HPDE6-E6E7 (cell line): ENCODE measurements around the gene ATP5F1D.

Source experiments
- DNase-seq: peaks from one replicate; pipeline ENCODE4 v3.0.0; 2011; ENCODE audit warnings: missing footprints; ENCODE audit errors: extremely low spot score

The ATP5F1D gene

GRCh38 chr19:1282588-1283206, 41.1 kb downstream of the ATP5F1D start:
- no peak for DNase-seq

DNA sequence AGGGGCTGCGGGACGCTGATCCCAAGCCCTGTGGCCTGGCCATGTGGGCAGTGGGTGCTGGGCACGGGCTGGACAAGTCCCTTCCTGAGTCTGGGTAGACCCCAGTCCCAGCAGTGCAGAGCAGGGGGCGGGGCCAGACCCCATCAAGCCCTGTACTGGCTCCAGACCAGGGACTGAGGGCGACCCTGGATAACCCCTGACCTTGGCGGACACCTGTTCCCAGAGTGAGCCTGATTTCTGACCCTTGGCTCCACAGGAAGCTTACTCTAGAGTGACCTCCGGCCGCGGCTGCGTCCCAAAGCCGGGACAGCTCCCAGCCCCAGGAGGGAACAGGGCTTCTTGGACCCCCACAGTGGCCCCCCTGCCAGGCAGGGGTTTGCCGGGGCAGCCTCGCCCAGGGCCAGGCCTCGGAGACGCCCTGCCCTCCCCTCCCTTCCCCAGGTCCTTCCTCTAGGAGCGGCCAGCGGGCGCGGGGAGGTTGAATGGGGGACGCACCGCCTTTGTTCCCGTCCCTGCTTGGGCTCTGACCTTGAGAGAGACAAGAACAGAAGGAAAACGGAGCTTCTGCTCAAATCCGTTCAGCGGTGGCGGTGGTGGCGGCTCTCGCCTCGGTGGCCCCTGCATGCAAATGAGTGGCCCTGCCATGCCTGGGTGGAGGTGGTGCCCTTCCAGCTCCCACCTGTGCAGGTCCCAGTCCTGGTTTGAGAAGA, 41.8 kb downstream of the ATP5F1D start:
- no peak for DNase-seq

DNA sequence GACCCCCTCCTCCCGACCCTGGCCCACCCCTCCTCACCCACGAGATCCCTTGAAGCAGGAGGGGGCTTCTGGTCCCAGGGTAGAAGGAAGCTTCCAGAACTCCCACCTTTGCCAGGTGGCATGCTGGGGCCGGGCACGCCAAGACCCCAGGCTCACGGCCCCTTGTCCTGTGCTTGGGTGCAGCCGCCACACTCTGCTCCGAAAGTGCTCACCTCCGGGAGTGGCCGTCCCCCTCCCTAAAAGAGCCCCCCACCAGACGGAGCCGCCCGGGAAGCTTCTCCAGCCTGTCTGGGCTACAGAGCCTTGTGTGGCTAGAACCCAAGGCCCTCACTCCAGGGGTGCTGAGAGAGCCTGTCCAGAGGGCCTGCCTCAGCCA, 42.4 kb downstream of the ATP5F1D start:
- DNase-seq: no peak

- DNase-seq: no peak
These were observed 42.9 kb downstream of the ATP5F1D start for GRCh38 chr19:1284293-1284978.

GRCh38 chr19:1284979-1285736, 43.6 kb downstream of the ATP5F1D start:
- no peak for DNase-seq

DNA sequence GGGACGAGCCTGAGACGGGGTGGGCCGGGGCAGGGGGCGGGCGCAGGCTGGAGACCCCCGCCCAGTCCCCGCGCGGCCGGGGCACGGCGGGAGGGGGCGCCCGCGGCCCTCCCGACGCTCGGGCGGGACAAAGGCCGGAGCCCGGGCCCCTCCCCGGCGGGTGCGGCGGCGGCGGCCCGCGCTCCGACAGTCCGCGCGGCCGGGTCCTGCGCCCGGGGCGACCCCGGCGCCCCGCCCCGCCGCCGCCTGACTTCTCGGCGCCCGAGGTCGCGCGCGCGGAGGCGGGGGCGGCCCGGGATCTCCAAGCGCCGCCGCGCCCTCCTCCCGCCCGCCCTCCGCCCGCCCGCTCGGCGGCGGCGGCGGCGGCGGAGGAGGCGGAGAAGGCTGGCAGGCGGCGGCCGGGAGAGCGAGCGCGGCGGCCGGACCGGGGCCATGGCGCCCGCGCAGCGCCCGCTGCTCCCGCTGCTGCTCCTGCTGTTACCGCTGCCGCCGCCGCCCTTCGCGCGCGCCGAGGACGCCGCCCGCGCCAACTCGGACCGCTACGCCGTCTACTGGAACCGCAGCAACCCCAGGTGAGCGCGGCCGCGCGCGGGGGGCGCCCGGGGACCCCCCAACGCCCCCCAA, 44.3 kb downstream of the ATP5F1D start, which contains the start of gene EFNA2:
Gene EFNA2, plus strand, starts transcription at position 137 of the 624 bp plus-strand sequence. Its CDS starts 296 bp downstream, at position 433.
- DNase-seq: no peak

DNA sequence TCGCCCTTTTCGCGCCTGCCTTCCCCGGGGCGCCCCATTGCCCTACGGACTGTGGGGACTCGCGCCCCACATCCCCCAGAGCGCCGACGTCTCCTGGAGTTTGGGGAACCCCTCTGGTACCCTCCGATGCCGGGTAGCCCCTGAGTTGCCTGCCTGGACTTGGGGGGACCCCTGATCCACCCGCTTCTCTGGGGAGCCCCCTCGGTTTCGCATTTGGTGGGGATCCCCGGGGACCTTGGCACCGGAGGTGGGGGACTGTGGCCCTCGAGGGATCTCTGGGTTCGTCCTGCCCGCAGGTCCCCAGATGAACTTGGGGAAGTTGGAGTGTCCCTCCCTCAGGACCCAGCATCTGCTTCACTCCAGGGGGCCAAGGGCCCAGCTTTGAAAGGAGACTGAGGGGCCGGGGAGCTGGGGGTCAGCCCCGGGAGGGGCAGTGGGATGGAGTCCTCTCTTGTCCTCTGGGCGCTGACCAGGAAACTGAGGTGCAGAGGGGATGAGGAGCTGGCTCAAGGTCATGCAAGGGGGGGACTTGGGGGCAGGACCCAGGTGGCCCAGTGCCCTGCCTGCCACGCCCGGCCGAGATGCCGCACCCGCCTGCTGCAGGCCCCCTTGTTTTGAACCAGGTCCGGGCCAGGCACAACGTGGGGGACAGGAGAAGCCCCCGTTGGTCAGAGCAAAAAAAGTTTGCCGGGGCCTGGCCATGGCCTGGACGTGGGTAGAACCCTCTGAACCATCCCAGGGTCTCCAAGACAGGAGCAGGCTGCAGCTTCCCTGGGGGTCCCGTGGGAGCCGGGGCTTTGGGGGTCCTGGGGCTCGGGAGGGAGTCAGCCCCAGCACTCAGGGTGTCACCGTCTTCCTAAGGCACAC, 45.2 kb downstream of the ATP5F1D start:
- no peak for DNase-seq

DNA sequence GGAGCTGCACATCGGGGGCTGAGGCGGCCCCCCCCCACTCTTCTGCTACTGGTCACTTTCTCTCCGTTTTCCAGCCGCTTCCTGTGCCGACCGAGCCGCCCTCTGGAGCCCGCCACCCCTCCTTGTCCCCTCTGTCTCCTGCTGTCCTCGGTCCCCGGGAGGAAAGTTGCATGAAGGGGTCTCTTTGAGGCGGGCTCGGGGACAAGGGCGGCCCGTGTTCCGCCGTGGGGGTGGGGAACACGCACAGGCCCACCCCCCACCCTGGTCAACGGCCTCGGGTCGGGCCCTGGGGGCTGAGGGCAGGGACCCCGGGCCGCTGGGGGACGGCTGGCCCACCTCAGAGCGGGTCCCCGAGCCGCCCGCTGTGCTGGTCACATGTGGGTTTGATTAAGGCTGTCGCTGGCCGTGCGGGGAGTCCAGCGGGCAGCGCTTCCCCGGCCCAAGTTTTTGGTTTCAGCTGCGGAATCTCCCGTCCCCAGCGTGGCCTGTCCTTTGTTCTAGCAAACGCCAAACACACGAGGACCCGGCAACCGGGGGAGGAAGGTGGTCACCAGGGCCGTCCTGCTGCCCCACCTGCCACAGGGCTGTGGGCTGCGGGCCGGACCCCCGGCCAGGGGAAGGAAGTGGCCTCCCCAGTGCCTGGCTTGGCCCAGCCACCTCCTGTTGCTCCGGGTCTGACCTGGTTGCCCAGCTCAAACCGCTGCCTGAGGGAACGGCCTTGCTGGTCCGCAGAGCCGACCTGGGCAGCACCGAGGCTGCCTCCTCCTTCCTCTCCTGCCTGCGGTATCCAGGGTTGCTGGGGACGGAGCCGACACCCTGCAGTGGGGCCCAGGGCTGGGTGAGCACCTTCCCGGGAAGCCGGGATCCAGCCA, 46.0 kb downstream of the ATP5F1D start:
- DNase-seq: no peak

GRCh38 chr19:1288226-1288612, 46.7 kb downstream of the ATP5F1D start:
- DNase-seq: no peak

GRCh38 chr19:1288833-1289685, 47.5 kb downstream of the ATP5F1D start:
- no peak for DNase-seq

DNA sequence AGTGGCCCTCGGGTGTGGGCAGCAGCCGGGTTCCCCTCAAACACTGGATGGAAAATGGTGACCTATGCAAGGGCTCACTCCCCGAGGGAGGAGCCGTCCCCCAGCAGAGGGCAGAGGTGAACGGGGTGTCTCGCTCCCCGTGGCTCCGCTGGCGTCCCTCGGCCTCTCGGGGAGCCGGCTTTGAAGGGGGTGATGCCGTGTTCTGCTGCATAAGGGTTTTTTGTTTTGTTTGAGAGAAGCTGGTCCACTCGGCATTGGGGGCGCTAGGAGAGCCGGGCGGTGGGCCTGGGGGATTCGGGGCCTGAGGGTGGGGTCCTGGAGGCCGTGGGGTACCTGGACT, 48.1 kb downstream of the ATP5F1D start:
- DNase-seq: no peak

DNA sequence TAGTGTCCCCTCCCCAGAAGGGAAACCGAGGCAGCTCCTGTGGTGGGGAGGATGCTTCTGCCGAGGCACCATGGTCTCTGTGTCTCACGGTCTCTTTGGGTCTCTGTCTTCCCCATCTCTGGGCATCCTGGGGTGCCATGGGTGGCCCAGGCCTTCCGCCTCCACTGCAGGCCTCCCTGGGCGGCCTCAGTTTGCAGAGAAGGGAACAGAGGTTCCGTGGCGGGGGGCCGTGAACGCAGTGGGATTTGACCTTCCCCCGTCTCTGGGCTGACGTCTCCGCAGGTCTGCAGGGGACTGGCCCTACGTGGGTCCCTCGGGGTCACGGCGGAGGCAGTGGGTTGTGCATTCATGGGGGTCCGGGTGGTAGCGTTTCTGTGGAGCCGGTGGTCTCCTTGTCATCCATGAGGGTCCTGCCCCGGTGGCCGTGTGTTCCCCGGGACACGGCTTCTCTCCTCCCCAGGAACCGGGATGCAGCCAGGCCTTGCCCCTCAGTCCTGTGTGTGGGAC, 48.7 kb downstream of the ATP5F1D start:
- DNase-seq: no peak

- DNase-seq: no peak
These were observed 49.4 kb downstream of the ATP5F1D start for GRCh38 chr19:1290703-1291651.

DNA sequence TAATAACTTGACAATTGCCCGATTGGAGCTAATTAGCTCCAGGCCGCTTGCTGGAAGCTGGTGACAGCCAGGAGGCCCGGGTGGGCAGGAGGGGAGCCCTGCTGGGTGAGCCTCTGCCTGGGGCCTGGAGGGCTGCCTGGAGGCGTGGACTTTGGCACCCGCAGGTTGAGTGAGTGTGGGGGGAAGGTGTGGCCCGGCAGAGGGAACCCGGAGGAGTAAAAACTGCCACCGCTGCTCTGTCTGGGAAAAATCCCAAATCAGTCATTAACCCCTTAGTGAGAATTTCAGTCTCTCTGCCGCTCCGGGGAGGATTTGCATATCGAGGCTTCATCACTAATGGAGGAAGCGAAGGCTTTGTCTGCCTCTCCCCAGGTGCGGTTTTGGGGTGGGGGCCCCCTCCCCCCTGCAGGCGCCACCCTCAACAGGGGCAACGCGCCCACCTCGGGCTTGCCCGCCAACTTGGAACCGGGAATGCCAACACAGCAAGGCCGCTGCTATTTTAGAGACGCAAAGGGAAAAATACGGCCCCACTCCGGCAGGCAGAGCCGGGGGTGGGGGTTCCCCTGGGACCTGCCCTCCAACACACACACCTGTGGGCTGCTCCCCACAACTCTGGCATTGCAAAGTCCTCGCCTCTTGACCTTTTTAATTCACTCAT, 50.3 kb downstream of the ATP5F1D start:
- no peak for DNase-seq

GRCh38 chr19:1292419-1293151, 51.0 kb downstream of the ATP5F1D start:
- DNase-seq: no peak
